CD4-positive, alpha-beta T cell treated with Interleukin-2 at 100 ng/mL for 4 hours (primary cell): Measurements from ENCODE around the gene TSG101.
A peak's percentile ranks its signal among the peaks of the same experiment; 100 is the strongest.

Experiments used
- DNase-seq: peaks from one replicate; pipeline ENCODE4 v3.0.0-alpha.2; 2020; ENCODE audit warnings: low spot score

Gene TSG101

DNA sequence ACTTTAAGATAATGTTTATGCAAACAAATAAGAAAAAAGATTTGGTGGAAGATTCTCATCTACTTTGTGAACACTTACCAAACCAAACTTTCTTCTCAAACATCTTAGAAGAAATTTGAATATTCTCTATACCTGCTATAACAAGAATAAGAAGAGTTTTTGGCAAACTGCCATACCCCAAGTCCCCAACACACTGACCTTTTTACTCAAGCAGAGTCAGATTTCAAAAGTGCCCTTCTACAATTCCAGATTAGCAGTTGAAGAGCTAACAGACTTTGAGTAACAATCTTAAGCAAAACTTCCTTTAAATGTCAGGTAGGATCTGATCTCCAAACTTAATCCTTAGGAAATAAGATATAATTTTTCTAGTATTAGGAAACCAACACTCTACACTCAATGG, 33.9 kb downstream of the TSG101 start:
- no peak for DNase-seq

DNA sequence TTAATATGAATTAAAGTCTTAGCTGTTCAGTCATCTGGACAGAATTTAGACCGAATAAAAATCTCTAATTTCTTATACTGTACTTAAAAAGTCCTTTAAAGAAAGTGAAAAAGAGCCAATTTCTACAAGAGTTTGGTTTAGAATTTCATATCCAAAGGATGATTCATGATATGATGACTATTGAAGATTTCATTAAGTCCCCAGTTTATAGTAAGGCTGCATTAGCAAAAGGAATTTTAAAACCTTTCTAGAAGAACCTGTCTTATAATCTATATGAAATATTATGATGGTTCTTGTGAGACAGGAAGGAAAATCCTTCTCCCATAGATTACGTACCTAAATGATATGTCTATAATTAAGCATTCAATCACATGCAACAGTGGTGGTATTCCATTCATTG, 34.8 kb downstream of the TSG101 start:
- DNase-seq, result no peak

DNA sequence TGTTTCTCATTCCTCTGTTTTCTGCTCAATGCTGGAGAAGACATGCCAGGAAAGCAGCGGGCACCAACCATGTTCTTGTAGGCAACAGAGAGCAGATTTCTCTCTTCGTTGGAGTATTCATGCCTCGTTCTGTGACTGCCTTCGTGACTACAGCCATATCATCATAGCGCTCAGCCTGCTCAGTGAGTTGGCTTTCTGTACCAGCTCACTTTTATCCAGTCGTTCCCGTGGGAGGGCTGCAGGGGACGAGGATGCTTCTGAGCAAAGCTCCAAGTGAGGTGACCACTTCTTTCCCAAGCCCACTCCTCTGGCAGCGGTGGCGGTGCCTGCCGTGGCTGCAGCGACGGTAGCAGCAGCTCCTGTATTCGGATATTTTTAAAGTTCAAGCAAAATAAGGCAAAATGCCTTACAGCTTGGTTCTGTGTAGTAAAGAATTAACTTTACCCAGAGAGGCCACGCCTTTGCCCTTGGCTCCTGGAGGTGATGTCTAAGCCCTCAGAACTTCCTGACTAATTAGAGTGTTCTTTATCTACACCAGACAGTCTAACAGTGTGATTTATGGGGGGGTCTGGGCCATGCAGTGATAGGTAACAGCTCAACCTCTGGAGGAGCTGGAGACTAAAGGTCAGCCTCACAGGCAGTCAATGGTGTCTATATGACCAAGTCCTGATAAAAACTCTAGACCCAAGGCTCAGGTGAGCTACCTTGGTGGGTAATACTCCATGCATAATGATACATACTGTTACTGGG, 35.8 kb downstream of the TSG101 start:
- DNase-seq, result no peak

DNA sequence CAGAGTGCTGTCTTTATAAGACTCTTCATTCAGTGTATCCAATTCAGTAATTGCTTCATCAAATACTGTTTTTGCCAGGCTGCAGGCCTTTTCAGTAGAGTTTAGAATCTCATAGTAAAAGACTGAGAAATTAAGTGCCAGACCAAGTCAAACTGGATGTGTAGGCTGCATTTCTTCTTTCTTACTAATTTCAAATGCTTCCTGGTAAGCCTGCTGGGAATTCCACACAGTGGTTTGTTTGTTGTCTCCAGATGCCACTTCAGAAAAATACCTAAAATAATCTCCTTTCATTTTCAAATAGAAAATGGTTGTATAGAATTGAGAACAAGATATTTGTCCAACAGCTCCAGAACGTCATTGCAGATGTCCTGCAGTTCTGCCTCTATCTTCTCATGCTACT, 36.4 kb downstream of the TSG101 start:
- no peak for DNase-seq

DNA sequence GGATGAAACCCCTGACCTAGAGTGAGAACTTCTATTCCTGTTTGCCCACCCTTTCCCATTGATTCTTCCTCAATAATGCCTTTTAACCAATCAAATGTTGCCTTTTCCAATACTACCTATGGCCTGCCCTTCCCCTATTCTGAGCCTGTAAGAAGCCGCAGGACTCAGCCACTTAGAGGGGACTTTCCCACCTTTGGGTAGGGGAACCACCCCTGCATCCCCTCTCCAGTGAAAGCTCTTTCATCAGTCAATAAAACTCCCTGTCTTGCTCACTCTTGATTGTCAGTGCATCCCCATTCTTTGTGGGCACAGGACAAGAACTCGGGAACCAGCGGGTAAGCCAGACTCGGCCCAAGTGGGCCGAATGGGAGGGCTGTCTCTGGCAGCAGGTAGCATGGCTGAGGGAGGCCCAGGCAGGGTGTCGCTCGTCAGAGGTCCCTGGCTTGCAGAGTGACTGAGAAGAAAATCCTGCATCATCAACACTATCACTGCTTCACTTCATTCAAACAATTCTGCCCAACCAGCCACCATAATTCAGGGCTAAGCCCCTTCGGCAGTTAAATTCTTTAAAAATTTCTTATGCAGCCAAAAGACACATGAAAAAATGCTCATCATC, 40.7 kb downstream of the TSG101 start:
- no peak for DNase-seq

DNA sequence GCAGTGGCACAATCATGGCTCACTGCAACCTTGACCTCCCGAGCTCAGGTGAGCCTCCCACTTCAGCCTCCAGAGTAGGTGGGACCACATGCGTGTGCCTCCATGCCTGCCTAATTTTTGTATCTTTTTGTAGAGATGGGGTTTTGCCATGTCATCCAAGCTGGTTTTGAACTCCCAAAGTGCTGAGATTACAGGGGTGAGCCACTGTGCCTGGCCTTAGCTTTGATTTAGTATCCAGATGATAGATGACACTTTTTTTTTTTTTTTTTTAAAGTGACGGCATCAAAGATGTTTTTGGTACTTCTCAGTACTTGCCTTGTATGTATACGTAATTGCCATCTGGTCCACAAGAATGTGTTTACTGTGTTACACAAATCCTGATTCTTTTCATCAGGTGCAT, 47.7 kb downstream of the TSG101 start:
- DNase-seq, result no peak

DNA sequence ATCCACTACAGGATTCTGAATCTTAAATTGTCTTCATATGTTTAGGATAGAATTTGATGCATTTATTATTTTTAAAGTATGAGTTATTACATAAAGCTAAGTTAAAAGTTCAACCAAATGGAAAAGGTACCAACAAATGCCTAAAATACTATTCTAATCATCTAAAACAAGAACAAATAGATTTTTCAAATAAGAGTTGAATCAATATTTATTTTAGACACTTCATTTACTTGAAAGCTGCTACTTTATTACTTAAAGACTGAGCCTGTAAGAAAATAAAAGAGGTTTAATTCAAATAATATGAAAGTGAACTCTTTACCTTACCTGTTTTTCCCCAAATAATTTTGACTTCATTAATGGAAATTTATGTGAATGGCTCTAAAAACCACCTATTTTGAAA, 54.2 kb downstream of the TSG101 start:
- no peak for DNase-seq

DNA sequence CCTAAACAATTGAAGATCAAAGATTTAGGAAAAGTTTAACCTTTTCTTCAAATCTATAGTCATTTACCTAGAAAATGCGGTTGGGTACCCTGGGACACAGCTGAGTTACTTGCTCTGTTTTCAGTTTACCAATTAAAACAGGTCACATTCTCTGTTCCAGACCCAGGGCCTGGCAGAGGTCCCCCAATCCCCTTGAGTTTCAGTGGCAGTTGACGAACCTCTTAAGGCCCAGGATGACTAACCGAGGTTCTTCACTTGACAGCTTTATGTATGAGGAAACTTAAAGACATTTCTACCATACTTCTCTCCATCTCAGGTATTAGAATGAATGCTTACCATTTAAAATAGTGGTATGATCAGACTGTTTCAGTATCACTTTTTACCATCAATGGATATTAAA, 54.7 kb downstream of the TSG101 start:
- DNase-seq, result no peak

DNA sequence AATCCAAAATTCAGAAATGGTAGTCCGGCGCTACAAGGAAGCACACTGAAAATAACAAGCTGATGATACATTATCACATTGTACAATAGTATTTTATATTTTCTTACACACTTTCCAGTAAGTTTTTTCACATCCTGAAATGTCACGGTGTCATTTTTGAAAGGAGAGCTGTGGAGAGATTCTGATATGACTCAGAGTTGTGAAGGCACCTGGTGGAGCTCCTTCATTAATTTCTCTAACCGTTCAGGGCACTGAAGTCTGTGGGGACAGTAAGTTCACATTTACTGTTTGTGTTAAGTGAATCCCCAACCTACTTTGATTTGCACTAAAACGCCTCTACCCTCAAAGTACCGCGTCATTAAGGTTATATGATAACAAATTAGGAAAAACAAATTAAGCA, 57.8 kb downstream of the TSG101 start:
- DNase-seq, result no peak

DNA sequence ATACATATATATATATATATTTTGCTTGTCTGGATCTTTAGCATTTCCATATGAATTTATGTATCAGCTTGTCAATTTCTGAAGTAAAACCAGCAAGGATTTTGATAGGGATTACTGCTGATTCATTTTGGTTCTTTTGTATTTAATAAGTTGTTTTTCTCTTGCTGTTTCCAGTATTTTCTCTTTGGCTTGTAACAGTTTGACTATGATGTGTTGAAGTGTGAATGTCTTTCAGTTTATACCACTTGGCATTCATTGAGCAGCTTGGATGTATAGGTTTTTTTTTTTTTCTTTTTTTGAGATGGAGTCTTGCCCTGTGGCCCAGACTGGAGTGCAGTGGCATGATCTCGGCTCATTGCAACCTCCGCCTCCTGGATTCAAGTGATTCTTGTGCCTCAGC, 58.7 kb downstream of the TSG101 start:
- no peak for DNase-seq

DNA sequence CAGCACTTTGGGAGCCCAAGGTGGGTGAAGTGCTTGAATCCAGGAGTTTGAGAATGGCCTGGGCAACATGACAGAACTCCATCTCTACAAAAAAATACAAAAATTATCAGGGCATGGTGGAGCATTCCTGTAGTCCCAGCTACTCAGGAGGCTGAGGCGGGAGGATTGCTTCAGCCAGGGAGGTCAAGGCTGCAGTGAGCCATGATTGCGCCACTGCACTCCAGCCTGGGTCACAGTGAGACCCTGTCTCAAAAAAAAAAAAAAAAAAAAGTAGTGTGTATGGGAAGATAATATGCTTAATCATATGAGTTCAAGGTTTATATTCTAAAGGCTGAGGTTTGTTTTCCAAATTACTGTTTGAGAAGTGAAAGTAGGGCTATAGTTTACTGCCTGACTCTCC, 60.3 kb downstream of the TSG101 start:
- DNase-seq, result no peak

DNA sequence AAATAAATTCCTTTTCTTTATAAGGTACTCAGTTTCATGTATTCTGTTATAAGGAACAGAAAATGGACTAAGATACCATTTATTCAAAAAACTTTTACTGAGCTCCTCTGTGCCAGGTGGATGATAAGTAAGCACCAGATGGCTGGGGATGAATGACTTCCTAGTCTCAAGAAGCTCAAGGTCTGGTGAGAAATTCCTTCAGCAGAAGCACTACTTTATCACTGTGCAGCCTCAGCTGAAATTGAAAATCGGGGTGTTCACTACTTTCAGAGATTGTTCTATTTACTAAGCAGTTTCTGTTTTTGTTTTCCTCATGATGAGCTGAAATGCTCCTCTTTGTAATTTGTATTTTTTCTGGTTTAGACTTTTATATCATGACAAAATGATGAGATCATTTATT, 63.3 kb downstream of the TSG101 start:
- DNase-seq, result no peak

DNA sequence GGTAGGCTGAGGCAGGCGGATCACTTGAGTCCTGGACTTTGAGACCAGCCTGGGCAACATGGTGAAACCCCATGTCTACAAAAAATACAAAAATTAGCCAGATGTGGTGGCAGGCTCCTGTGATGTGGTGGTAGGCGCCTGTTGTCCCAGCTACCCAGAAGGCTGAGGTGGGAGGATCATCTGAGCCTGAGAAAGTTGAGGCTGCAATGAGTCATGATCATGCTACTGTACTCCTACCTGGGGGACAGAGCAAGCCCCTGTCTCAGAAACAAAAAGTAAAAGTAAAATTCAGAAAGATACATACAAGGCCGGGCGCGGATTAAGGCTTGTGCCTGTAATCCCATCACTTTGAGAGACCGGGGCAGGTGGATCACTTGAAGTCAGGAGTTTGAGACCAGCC, 64.8 kb downstream of the TSG101 start:
- no peak for DNase-seq

DNA sequence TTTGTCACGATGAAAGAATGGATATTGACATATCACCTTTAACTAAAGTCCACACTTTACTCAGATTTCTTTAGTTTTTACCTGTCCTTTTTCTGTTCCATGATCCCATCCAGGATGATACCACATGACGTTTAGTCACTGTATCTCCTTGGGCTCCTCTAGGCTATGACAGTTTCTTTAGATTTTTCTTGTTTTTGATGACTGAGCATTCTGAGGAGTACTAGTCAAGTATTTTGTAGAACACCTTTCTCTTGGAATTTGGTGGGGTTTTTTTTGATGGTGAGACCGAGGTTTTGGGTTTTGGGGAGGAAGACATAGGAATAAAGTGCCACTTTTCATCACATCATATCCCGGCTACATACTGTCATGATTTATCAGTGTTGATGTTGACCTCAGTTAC, 67.1 kb downstream of the TSG101 start:
- DNase-seq, result no peak

DNA sequence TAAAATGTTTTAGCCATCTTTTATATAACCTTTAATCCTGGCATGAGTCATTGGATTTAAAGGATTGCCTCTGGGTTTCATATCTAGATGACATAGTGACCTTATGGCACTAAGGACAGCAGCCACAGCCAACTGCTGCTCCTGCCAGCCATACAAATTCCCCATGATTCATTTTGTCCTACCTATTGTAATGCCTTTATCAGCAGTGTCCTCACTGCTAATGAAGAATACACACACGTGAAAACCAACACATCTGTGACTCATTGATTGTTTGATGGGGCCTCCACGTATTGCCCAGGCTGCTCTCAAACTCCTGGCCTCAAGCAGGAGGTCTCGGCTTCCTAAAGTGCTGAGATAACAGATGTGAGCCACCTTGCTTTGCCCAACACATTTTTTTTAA, 69.3 kb downstream of the TSG101 start:
- DNase-seq, result no peak

DNA sequence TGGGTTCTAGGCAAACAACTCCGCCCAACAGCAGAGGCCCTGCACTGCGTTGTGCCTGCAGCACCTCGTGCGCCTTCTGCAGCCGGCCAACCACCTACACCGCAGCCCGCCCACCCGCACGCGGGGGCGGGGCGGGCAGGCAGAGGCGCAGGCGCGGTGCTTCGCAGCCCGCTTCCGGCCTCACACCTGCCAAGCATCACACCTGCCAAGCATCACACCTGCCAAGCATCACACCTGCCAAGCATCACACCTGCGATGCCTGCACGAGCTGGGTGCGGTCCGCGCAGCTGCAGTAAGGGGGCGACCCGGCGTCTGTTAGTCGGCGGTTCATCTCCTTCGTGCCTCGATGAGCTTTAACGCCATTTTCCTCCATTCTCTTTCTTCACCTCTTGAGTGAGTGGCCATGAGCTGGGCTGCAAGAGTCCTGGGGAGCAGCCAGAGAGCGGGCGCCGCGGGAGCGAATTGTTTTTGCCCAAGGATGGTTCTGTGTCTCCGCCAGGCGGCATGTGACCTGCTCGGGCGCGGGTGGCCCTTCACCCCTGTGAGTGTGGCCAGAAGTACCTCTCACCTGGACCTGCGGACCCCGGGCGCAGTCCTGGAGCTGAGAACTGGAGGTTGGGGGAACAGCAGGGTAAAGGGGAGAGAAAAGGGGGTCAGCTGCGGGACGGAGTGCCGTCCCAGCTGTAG, 70.9 kb downstream of the TSG101 start, which contains the start of gene LDHAL6A:
TSS of gene LDHAL6A (plus strand) at position 171 of the 687 bp plus-strand sequence. CDS start 825 bp downstream, outside the sequence.
- DNase-seq, result peak; percentile 2

DNA sequence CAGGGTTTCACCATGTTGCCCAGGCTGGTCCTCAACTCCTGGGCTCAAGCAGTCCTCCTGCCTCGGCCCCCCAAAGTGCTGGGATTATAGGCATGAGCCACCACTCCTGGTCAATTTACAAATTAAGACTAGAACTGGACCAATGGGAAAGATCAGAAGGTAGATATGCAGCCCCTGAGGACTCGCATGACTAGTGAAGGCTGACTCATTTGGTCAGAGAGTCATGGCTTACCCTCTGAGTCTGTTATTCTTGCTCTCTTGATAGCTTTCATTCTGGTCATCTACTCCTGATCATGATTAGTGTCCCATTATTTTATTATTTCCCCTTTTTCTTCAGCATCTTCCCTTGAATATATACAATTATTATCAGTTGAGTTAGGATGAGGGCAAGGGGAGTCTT, 73.8 kb downstream of the TSG101 start:
- DNase-seq, result no peak

DNA sequence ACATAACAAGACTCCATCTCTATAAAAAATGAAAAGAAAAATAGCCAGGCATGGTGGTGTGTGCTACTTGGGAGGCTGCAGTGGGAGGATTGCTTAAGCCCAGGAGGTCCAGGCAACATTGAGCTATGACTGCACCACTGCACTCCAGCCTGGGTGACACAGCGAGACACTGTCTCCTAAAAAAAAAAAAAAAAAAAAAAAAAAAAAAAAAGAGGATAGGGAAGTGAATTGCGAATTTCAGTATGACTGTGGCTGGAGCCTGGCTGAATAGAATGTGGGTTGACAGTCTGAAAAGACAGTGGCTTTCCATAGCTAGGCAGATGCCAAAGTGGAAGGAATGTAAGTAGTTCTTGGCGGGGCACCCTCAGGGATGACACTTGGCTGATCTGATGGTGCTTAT, 77.5 kb downstream of the TSG101 start:
- DNase-seq, result no peak

DNA sequence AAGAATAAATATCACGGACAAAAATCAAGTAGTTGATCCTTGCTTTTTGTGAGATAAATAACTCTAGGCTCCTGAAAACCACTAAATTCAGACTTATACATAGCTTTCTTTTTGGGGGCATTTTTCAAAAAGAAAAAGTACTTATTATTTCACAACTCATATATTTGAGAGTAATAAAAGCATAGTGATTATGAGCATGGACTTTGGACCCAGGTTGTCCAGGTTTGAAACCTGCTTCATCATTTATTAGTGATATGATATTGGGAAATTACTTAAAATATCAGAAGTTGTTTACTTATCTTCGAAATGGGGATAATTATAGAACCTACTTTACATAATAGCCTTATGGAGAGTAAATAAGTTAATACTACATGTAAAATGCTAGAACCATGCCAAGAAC, 88.1 kb downstream of the TSG101 start:
- no peak for DNase-seq
